GM23338 (cell line): ENCODE measurements around the gene TOR2A.

Experiments
- CTCF ChIP-seq, 2 experiments: fragments of 200-600 bp in 1 of 2; sonication (generic) in 1 of 2; conservative IDR thresholded peaks; 2 replicates each; pipeline versions ENCODE4 v1.5.1 to v1.6.1; 2016 to 2017; ENCODE audit warnings: antibody characterized with exemption in 2 of 2, low read depth in 2 of 2, mild to moderate bottlenecking in 2 of 2, moderate library complexity in 1 of 2
- POLR2AphosphoS5 ChIP-seq: IDR thresholded peaks from 2 replicates; pipeline ENCODE4 v1.6.1; 2016; ENCODE audit warnings: antibody characterized with exemption, low read depth

DNA sequence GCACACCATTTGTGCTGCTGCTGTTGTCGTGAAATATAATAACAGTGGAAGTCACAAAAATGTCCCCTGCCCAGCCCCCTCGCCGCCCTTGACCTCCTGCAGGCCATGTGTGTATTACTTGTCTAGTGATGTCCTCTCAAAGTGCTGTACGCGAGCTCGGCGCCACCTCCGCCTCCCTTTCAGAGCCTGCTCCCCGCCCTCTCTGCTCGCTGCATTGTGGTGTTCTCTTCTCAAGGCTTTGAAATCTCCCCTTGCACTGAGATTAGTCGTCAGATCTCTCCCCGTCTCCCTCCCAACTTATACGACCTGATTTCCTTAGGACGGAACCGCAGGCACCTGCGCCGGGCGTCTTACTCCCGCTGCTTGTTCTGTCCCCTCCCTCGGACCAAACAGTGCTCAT is 43.0 kb downstream of the TOR2A start:
- TF ChIP-seq CTCF (conservative IDR thresholded peaks at IDR 0.05; ENCODE audit: low read depth in 2 of 2) (no peak), POLR2AphosphoS5 (no peak)
